Omental fat pad (tissue), 4 donors: ENCODE data around the gene RGS13. TPM values are rescaled to one million over a fixed set of nuclear protein-coding genes. Genes with fewer than 3 reads are reported as not detected.
"Not testable (repeated sequence)": the region's sequence is repeated elsewhere in the genome, so short reads cannot be mapped to it uniquely, and the experiment has no call there.

Source experiments
- ATAC-seq: fragments of 150-250 bp; one replicate; pipeline ENCODE4 v1.9.1; 2016; ENCODE audit warnings: mild to moderate bottlenecking, moderate library complexity; ENCODE audit not compliant: low FRiP score
- DNase-seq: peaks from one replicate; pipeline ENCODE4 v3.0.0-alpha.2; 2019; ENCODE audit warnings: low spot score
- total RNA-seq, 4 donors: library from RNA; depleted of rRNA; stranded (reverse); fragments of >200 nt; gene quantifications; one replicate each; pipeline ENCODE4 v1.1.0, GENCODE V29; 2016
- TF ChIP-seq, protein P1 (sequence below), 3 donors: fragments of 450-650 bp; IDR thresholded peaks; one replicate each; pipeline ENCODE4 v1.5.1; 2016 to 2017; ENCODE audit warnings: antibody characterized with exemption in 3 of 3, mild to moderate bottlenecking in 3 of 3, moderate library complexity in 2 of 3

RGS13 gene
- total RNA-seq, 4 donors from 2014 or later, result 0.60 to 0.65 (median 0.63) TPM; not detected in 1

GRCh38 chr1:192675716-192676115, 39.8 kb downstream of the RGS13 start:
- DNase-seq (no peak), ATAC-seq (no peak)
- TF ChIP-seq, protein P1, sequence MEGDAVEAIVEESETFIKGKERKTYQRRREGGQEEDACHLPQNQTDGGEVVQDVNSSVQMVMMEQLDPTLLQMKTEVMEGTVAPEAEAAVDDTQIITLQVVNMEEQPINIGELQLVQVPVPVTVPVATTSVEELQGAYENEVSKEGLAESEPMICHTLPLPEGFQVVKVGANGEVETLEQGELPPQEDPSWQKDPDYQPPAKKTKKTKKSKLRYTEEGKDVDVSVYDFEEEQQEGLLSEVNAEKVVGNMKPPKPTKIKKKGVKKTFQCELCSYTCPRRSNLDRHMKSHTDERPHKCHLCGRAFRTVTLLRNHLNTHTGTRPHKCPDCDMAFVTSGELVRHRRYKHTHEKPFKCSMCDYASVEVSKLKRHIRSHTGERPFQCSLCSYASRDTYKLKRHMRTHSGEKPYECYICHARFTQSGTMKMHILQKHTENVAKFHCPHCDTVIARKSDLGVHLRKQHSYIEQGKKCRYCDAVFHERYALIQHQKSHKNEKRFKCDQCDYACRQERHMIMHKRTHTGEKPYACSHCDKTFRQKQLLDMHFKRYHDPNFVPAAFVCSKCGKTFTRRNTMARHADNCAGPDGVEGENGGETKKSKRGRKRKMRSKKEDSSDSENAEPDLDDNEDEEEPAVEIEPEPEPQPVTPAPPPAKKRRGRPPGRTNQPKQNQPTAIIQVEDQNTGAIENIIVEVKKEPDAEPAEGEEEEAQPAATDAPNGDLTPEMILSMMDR (IDR thresholded peaks at IDR 0.05), result no peak

DNA sequence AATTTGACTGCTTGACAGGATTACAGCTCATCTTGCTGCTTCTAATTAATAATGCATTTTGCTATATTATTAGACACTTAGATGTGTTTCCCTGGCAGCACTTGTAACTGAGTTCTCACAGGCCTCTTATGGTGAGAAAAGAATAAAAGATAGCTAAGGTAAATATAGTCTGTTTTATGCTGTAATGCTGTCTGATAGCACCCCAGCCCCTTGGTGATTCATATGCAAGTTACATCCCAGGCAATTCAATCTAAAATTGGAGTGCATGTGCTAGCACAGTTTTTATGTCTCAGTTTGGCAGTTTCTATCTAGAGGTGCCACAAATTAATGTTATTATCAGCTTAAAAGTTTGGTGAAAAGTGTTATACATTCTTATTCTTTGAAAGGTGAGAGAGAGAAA, 42.2 kb downstream of the RGS13 start:
- ATAC-seq, result no peak
- TF ChIP-seq, protein P1 (IDR thresholded peaks at IDR 0.05), result no peak
- DNase-seq, result no peak

DNA sequence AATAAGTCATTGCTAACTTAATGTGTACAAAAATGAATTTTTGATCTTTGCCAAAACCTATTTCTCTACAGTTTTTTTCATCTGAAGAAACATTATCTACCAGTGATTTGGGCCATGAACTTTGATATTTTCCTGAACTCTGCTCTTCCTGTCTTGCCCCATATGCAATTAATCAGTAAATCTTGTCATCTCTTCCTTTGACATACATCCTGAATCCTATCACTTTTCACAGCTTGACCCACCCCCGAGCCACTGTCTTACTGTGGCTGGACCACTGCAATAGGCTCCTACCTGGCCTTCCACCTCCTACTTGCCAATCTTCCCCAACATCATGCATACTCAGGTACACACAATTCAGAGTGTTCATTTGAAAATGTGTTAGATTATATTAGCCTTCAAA, 46.4 kb downstream of the RGS13 start:
- no peak for ATAC-seq
- no peak for DNase-seq
- TF ChIP-seq, protein P1 (IDR thresholded peaks at IDR 0.05), result no peak

GRCh38 chr1:192683081-192683480, 47.1 kb downstream of the RGS13 start:
- DNase-seq, ATAC-seq: not testable (repeated sequence)

- TF ChIP-seq, protein P1 (IDR thresholded peaks at IDR 0.05), result no peak
- ATAC-seq (no peak), DNase-seq (no peak)
Observed at GRCh38 chr1:192689459-192689858, 53.5 kb downstream of the RGS13 start.

DNA sequence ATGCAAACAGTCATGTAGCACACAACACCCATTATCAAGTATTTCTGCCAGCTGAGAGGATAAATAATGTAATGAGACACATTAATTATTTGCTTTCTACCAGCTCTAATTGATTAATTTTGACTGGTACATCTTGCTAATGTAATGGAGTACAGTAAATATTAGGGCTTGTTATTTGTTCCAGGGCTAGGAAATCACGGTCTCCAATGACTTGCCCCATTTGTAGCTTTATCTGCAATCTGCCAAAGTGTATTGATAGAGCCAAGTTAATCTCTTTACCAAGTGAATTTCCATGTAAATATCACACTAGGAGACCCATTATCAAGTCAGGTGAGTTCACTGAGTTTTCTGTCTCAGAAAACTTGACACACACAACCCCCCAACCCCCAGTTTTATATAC, 55.1 kb downstream of the RGS13 start:
- TF ChIP-seq, protein P1 (IDR thresholded peaks at IDR 0.05), result no peak
- no peak for ATAC-seq
- no peak for DNase-seq

- no peak for DNase-seq
- no peak for ATAC-seq
- TF ChIP-seq, protein P1 (IDR thresholded peaks at IDR 0.05), result no peak
Observed at GRCh38 chr1:192696082-192696481, 60.1 kb downstream of the RGS13 start.

DNA sequence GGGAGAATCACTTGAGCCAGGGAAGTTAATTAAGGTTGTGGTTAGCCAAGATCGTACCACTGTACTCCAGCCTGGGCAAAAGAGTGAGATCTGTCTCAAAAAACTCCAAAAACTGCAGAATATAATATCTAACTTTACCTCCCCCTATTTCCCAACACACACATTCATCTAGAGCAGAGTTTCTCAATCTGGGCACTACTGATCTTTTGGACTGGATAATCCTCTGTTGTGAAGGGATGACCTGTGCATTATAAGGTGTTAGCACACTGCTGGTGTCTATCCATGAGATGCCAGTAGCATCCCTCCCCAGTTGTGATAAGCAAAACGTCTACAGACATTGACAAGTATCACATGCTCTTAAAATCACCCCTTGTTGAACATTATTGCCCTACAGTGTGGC, 61.8 kb downstream of the RGS13 start:
- DNase-seq (no peak), ATAC-seq (no peak)
- TF ChIP-seq, protein P1 (IDR thresholded peaks at IDR 0.05), result no peak
